HuH-7 (cell line): Measurements from ENCODE around the gene HS6ST1.

Source experiments
- DNase-seq: peaks from one replicate; pipeline ENCODE4 v3.0.0; 2011; ENCODE audit warnings: low spot score

The HS6ST1 gene

DNA sequence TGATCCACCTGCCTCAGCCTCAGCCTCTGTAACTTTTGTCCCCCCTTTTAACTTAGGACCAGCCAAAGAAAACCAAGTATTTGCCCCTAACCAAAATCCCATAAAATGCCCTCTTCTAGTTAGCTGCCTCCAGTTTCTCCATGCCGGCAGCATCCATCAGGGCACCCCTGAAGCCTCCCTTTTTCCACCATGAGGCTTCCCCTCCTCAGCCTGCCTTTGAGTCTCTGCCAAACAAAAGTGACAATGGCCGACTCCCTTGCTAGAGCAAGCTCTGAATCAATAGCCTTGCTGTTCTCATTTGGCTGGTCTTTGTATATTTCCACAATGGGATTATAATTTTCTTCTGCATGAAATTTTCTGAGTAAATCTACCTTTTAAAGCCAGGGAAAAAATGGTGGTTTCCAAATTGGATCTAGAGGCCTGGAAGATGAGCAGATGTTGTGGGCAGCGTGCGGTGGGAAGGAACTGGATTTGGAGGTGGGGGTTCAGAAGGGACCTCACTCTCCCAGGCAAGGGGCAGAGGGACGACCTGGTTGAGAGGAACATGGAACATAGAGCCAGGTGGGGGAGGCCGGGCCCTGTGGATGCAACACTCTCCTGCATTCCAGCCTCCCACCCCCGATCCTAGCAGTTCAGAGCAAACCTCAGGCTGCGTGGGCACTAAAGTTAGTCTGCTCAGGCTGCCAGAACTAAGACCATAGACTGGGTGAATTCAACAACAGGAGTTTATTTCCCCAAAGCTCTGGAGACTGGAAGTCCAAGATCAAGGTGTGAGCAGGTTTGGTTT lies 80.6 kb downstream of the HS6ST1 start:
- DNase-seq: no peak

- DNase-seq: no peak
Observed at GRCh38 chr2:128237081-128237534, 81.6 kb downstream of the HS6ST1 start.

- DNase-seq: no peak
Observed at GRCh38 chr2:128236491-128237035, 82.1 kb downstream of the HS6ST1 start.

DNA sequence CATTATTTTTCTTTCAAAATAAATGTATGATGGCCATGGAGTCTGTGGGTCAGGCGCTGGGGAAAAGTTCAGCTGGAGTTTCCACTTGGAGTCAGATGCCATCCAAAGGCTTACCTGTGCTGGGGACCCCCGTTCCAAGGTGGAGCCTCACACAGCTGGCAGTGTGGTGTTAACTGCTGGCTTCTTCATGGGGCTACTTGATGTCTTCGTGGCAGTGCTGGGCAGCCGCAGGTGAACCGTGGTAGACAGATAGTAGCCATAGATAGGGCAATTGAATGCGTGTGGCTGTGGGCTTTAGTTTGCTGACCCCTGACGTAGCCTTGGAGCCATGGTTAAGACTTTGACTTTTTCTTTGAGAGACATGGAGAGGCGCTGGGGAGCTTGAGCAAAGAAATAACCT lies 83.1 kb downstream of the HS6ST1 start:
- DNase-seq: no peak

- DNase-seq: no peak
Observed at GRCh38 chr2:128234613-128235012, 84.1 kb downstream of the HS6ST1 start.

GRCh38 chr2:128233790-128234395 lies 84.8 kb downstream of the HS6ST1 start:
- DNase-seq: no peak

DNA sequence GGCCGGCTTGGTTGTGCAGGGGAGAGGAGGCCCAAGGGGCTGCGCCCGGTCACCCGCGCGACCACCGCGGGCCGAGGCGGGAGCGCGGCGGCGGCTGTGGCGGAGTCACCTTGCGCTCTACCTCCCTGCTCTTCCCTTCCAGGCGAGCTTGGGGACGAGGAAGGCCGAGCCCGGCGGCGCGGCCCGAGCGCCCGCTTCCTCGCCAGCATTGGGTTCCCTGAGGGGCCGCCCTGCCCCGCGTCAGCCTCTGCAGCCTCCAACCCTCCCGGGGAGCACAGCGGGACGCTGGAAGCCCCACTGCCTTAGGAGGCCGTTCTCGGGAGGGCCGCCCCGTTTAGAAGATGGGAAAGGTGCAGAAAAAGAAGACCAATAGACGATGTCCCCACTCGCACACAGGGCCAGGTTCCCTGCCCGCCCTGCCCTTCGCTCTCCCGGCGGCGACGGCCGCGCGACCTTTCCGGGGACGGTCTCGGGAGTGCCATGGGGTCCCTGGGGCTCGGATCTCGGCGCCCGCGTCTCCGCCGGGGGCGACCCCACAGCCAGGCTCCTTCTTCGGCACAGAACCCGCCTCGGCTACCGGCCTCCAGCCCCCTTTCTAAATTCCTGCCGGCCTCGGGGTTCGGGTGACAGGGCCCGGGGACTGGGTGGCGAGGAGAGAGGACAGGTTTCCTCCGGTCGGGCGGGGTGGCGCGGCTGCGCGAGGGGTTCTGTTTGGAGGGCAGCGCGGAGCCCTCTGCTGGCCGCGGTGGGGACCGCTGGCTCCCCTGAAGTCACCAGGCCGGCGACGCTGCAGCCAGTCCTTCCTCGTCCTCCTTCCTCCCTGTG lies 85.5 kb downstream of the HS6ST1 start:
- peak; percentile 93 for DNase-seq

- no peak for DNase-seq
Observed at GRCh38 chr2:128228894-128229293, 89.8 kb downstream of the HS6ST1 start.

DNA sequence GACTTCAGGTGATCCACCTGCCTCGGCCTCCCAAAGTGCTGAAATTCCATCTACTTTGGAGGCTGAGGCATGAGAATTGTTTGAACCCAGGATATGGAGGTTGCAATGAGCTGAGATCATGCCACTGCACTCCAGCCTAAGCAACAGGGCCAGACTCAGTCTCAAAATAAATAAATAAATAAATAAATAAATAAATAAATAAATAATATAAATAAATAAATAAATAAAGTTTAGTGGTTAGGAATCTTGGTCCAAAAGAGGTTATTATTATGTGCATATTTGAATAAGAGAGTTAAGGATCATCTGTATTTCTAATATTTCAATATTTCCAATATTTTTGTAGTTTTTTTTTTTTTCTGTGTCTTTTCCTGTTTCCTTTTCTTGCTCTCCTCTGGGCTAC lies 90.8 kb downstream of the HS6ST1 start:
- no peak for DNase-seq

- DNase-seq: no peak
Observed at GRCh38 chr2:128219891-128220290, 98.8 kb downstream of the HS6ST1 start.

- no peak for DNase-seq
Observed at GRCh38 chr2:128217671-128218070, 101.0 kb downstream of the HS6ST1 start.

GRCh38 chr2:128215897-128216642 lies 102.6 kb downstream of the HS6ST1 start:
- no peak for DNase-seq
